Neuron (in vitro differentiated cells): ENCODE data around the gene CAMK1D.
A peak's percentile ranks its signal among the peaks of the same experiment; 100 is the strongest.
"Not testable (repeated sequence)": the region's sequence is repeated elsewhere in the genome, so short reads cannot be mapped to it uniquely, and the experiment has no call there.

Experiments
- H2AFZ ChIP-seq: one replicate; pipeline ENCODE4 v1.6.1; 2013; ENCODE audit warnings: low read depth, mild to moderate bottlenecking, inconsistent platforms, low read length, moderate library complexity
- H3K27me3 ChIP-seq: one replicate; pipeline ENCODE4 v1.6.1; 2013; ENCODE audit warnings: low read length; ENCODE audit not compliant: insufficient read depth
- H3K36me3 ChIP-seq: one replicate; pipeline ENCODE4 v1.6.1; 2013; ENCODE audit warnings: low read length; ENCODE audit not compliant: insufficient read depth
- H3K4me1 ChIP-seq: one replicate; pipeline ENCODE4 v1.6.1; 2013; ENCODE audit warnings: low read length; ENCODE audit not compliant: insufficient read depth
- H3K4me3 ChIP-seq: 2 replicates; pipeline ENCODE4 v1.5.1; 2013; ENCODE audit warnings: mild to moderate bottlenecking, low read length, moderate library complexity
- H3K9me3 ChIP-seq: one replicate; pipeline ENCODE4 v1.6.1; 2013; ENCODE audit warnings: low read length

CAMK1D gene

GRCh38 chr10:12704488-12704887 is 355.1 kb downstream of the CAMK1D start:
- Histone ChIP-seq H3K27me3 (no peaks in the 10 kb centered on the region), H3K9me3 (no peaks in the 10 kb centered on the region), H3K36me3 (no peaks in the 10 kb centered on the region), H3K4me3 (no peak overlapping the region), H2AFZ (no peak overlapping the region), H3K4me1 (peaks cover 21% of the 10 kb centered on the region)

- Histone ChIP-seq H3K36me3 (no peaks in the 10 kb centered on the region), H3K9me3 (no peaks in the 10 kb centered on the region), H2AFZ (no peak overlapping the region), H3K4me3 (no peak overlapping the region), H3K27me3 (no peaks in the 10 kb centered on the region), H3K4me1 (peaks cover 21% of the 10 kb centered on the region)
Measured at GRCh38 chr10:12705943-12706342, 356.6 kb downstream of the CAMK1D start.

GRCh38 chr10:12707461-12708185 is 358.3 kb downstream of the CAMK1D start:
- Histone ChIP-seq H3K4me1 (peaks cover 21% of the 10 kb centered on the region), H3K4me3 (no peak overlapping the region), H3K36me3 (no peaks in the 10 kb centered on the region), H2AFZ (peak overlapping the region; percentile 7), H3K27me3 (no peaks in the 10 kb centered on the region), H3K9me3 (no peaks in the 10 kb centered on the region)

GRCh38 chr10:12709000-12709401 is 359.7 kb downstream of the CAMK1D start:
- Histone ChIP-seq H3K4me1 (peaks cover 21% of the 10 kb centered on the region), H3K36me3 (no peaks in the 10 kb centered on the region), H2AFZ (no peak overlapping the region), H3K27me3 (no peaks in the 10 kb centered on the region), H3K4me3 (no peak overlapping the region), H3K9me3 (no peaks in the 10 kb centered on the region)

GRCh38 chr10:12709521-12709963 is 360.2 kb downstream of the CAMK1D start:
- Histone ChIP-seq H3K4me1 (peaks cover 21% of the 10 kb centered on the region), H3K36me3 (no peaks in the 10 kb centered on the region), H3K4me3 (no peak overlapping the region)

GRCh38 chr10:12710157-12710556 is 360.8 kb downstream of the CAMK1D start:
- no peaks in the 10 kb centered on the region for H3K27me3 ChIP-seq

More at GRCh38 chr10:12709521-12709963, 360.2 kb downstream of the CAMK1D start:
- no peak overlapping the region for H2AFZ ChIP-seq
- H3K9me3 ChIP-seq = no peaks in the 10 kb centered on the region
- no peaks in the 10 kb centered on the region for H3K27me3 ChIP-seq

GRCh38 chr10:12710594-12711349 is 361.4 kb downstream of the CAMK1D start:
- Histone ChIP-seq H3K36me3 (no peaks in the 10 kb centered on the region), H3K27me3 (no peaks in the 10 kb centered on the region), H3K4me1 (peaks cover 21% of the 10 kb centered on the region), H3K9me3 (no peaks in the 10 kb centered on the region), H3K4me3 (no peak overlapping the region), H2AFZ (no peak overlapping the region)

More at GRCh38 chr10:12710157-12710556, 360.8 kb downstream of the CAMK1D start:
- Histone ChIP-seq H3K9me3 (no peaks in the 10 kb centered on the region), H2AFZ (no peak overlapping the region), H3K4me3 (no peak overlapping the region), H3K36me3 (no peaks in the 10 kb centered on the region), H3K4me1 (peaks cover 21% of the 10 kb centered on the region)

- H3K4me3 ChIP-seq = no peak overlapping the region
Measured at GRCh38 chr10:12711350-12711708, 362.0 kb downstream of the CAMK1D start.

GRCh38 chr10:12712293-12712983 is 363.1 kb downstream of the CAMK1D start:
- Histone ChIP-seq H2AFZ (no peak overlapping the region), H3K4me1 (peaks cover 12% of the 10 kb centered on the region), H3K4me3 (no peak overlapping the region), H3K27me3 (no peaks in the 10 kb centered on the region), H3K36me3 (no peaks in the 10 kb centered on the region), H3K9me3 (no peaks in the 10 kb centered on the region)

More at GRCh38 chr10:12711350-12711708, 362.0 kb downstream of the CAMK1D start:
- no peaks in the 10 kb centered on the region for H3K9me3 ChIP-seq
- no peak overlapping the region for H2AFZ ChIP-seq
- H3K27me3 ChIP-seq = no peaks in the 10 kb centered on the region
- H3K4me1 ChIP-seq = peaks cover 21% of the 10 kb centered on the region
- no peaks in the 10 kb centered on the region for H3K36me3 ChIP-seq

GRCh38 chr10:12712984-12713316 is 363.6 kb downstream of the CAMK1D start:
- not testable (repeated sequence) for H3K4me1 ChIP-seq, H3K36me3 ChIP-seq, H2AFZ ChIP-seq, H3K27me3 ChIP-seq, H3K4me3 ChIP-seq, H3K9me3 ChIP-seq

GRCh38 chr10:12716042-12716441 is 366.7 kb downstream of the CAMK1D start:
- H3K27me3 ChIP-seq = no peaks in the 10 kb centered on the region
- peaks cover 3% of the 10 kb centered on the region for H3K9me3 ChIP-seq
- H2AFZ ChIP-seq = no peak overlapping the region
- H3K4me3 ChIP-seq = no peak overlapping the region
- H3K4me1 ChIP-seq = no peaks in the 10 kb centered on the region
- no peaks in the 10 kb centered on the region for H3K36me3 ChIP-seq

- Histone ChIP-seq H3K27me3 (no peaks in the 10 kb centered on the region), H3K4me1 (no peaks in the 10 kb centered on the region), H3K9me3 (peaks cover 3% of the 10 kb centered on the region), H3K36me3 (no peaks in the 10 kb centered on the region), H3K4me3 (no peak overlapping the region), H2AFZ (no peak overlapping the region)
Measured at GRCh38 chr10:12717981-12718707, 368.8 kb downstream of the CAMK1D start.

- Histone ChIP-seq H3K9me3 (peaks cover 3% of the 10 kb centered on the region), H3K4me3 (no peak overlapping the region), H2AFZ (no peak overlapping the region), H3K4me1 (no peaks in the 10 kb centered on the region), H3K36me3 (no peaks in the 10 kb centered on the region), H3K27me3 (no peaks in the 10 kb centered on the region)
Measured at GRCh38 chr10:12719365-12719764, 370.0 kb downstream of the CAMK1D start.
